Activated naive CD4-positive, alpha-beta T cell treated with anti-CD3 and anti-CD28 coated beads, Interleukin-2, amount 50 U/mL, for 72 hours (primary cell): ENCODE data around the gene EXOC1L. TPM values are rescaled to one million over a fixed set of nuclear protein-coding genes. Genes with fewer than 3 reads are reported as not detected.
"Not testable (repeated sequence)": the region's sequence is repeated elsewhere in the genome, so short reads cannot be mapped to it uniquely, and the experiment has no call there.

Experiments
- ATAC-seq, 2 donors: fragments of 150-1000 bp; cut with Tn5 transposase; 2 replicates each; pipeline ENCODE4 v1.10.0; 2021; ENCODE audit warnings: mild to moderate bottlenecking in 2 of 2, moderate library complexity in 2 of 2
- DNase-seq, 2 donors: peaks; one replicate each; pipeline ENCODE4 v3.0.0; 2021 to 2022; ENCODE audit warnings: low spot score in 2 of 2
- H3K27ac Mint-ChIP-seq, 2 donors: one replicate each; pipeline ENCODE4 v1.8.0; 2022; ENCODE audit warnings: mild to moderate bottlenecking in 2 of 2, mixed read lengths in 2 of 2
- H3K36me3 Mint-ChIP-seq, 2 donors: one replicate each; pipeline ENCODE4 v1.8.0; 2022; ENCODE audit warnings: mixed read lengths in 2 of 2
- H3K9me3 Mint-ChIP-seq, 2 donors: one replicate each; pipeline ENCODE4 v1.8.0; 2022; ENCODE audit warnings: mixed read lengths in 2 of 2
- total RNA-seq, 2 donors: library from RNA; stranded (reverse); gene quantifications; one replicate each; pipeline ENCODE4 v1.2.3, GENCODE V29; 2022

EXOC1L gene
- total RNA-seq, 2 donors from 2014 or later = not detected

DNA sequence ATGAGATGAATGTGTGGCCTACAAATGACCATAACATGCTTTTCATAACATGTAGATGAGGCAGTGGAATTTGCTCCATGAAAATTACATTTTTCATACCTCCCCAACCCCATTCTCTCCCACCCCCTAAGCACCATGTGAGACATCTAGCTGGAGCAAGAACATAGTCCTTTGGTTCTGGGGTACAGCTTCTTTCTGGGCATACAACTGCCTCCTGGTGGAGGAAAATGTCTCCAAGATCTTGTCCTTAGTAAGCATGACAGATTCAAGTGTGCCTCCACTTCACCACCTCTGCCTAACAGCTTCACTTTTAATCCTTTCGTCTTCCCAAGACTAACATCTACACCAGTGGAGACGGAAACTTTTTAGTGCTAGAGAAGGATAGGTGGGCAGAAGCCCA, 8.0 kb downstream of the EXOC1L start:
- ATAC-seq (no peak), DNase-seq (no peak)
- H3K9me3 Mint-ChIP-seq = no peaks in the 10 kb centered on the region
- no peak overlapping the region for H3K27ac Mint-ChIP-seq
- no peaks in the 10 kb centered on the region for H3K36me3 Mint-ChIP-seq

- DNase-seq (no peak), ATAC-seq (no peak)
- Mint-ChIP-seq H3K36me3 (no peaks in the 10 kb centered on the region), H3K27ac (no peak overlapping the region), H3K9me3 (no peaks in the 10 kb centered on the region)
Observed at GRCh38 chr4:55830048-55830447, 10.5 kb downstream of the EXOC1L start.

GRCh38 chr4:55830716-55831115, 11.1 kb downstream of the EXOC1L start:
- no peaks in the 10 kb centered on the region for H3K36me3 Mint-ChIP-seq
- DNase-seq = no peak
- no peak overlapping the region for H3K27ac Mint-ChIP-seq
- no peak for ATAC-seq
- H3K9me3 Mint-ChIP-seq = no peaks in the 10 kb centered on the region

GRCh38 chr4:55834086-55834795, 14.7 kb downstream of the EXOC1L start:
- peaks cover 0 to 11% of the 10 kb centered on the region in 2 donors for H3K36me3 Mint-ChIP-seq
- DNase-seq (no peak), ATAC-seq (no peak)
- H3K9me3 Mint-ChIP-seq = no peaks in the 10 kb centered on the region
- no peak overlapping the region for H3K27ac Mint-ChIP-seq

DNA sequence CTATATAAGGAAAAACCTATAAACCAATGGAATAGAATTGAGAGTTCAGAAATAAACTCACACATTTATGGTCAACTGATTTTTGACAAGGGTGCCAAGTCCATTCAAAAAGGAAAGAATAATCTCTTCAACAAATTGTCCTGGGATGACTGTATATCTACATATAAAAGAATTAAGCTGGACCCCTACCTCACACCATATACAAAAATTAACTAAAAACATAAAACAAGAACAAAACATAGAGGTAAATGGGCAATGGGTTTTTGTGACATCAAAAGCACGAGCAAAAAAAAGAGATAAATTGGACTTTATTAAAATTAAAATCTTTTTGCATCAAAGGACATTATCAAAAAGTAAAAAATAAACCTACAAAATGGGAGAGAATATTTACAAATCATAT, 18.3 kb downstream of the EXOC1L start:
- Mint-ChIP-seq H3K9me3 (no peaks in the 10 kb centered on the region), H3K27ac (no peak overlapping the region), H3K36me3 (peaks cover 0 to 11% of the 10 kb centered on the region in 2 donors)
- no peak for ATAC-seq
- no peak for DNase-seq

DNA sequence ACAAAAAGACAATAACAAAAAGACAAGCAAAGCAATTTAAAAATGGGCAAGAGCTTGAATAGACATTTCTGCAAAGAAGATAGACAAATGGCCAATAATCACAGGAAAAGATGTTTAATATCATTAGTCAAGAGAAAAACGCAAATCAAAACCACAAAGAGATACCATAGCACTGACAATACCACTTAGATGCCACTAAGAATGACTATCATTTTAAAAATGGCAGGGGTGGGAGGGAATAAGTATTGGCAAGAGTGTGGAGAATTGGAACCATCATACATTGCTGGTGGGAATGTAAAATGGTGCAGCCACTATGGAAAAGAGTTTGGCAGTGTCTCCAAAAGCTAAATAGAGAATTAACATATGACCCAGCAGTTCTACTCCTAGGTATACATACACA, 18.8 kb downstream of the EXOC1L start:
- DNase-seq (no peak), ATAC-seq (no peak)
- Mint-ChIP-seq H3K27ac (no peak overlapping the region), H3K9me3 (no peaks in the 10 kb centered on the region), H3K36me3 (peaks cover 0 to 11% of the 10 kb centered on the region in 2 donors)

GRCh38 chr4:55838952-55839351, 19.4 kb downstream of the EXOC1L start:
- H3K9me3 Mint-ChIP-seq = no peaks in the 10 kb centered on the region
- ATAC-seq = no peak
- H3K36me3 Mint-ChIP-seq = peaks cover 0 to 11% of the 10 kb centered on the region in 2 donors

GRCh38 chr4:55840956-55841355, 21.4 kb downstream of the EXOC1L start:
- H3K36me3 Mint-ChIP-seq = peaks cover 0 to 10% of the 10 kb centered on the region in 2 donors
- no peaks in the 10 kb centered on the region for H3K9me3 Mint-ChIP-seq
- ATAC-seq (no peak), DNase-seq (no peak)
- H3K27ac Mint-ChIP-seq = no peak overlapping the region

More at GRCh38 chr4:55838952-55839351, 19.4 kb downstream of the EXOC1L start:
- no peak overlapping the region for H3K27ac Mint-ChIP-seq
- DNase-seq = no peak

DNA sequence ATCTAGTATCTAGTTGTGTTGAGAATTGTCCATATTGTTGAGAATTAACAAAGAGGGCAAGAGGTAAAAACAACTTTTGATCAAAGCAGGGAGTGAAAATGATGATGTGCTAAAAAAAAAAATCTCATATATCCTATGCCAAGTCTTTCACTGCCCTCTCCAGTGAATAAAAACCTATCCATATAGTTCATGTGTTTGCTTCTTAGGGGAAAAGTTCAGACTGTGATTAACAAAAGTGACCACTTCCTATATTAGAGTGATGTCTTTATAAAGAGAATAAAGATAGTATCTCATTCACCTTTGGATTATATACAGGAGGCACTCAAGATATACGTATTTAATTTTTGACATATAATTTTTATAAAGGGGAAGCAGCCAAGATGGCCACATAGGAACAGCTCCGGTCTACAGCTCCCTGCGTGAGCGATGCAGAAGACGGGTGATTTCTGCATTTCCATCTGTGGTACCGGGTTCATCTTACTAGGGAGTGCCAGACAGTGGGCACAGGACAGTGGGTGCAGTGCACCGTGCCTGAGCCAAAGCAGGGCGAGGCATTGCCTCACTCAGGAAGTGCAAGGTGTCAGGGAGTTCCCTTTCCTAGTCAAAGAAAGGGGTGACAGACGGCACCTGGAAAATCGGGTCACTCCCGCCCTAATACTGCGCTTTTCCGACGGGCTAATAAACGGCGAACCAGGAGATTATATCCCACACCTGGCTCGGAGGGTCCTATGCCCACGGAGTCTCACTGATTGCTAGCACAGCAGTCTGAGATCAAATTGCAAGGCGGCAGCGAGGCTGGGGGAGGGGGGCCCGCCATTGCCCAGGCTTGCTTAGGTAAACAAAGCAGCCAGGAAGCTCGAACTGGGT, 22.0 kb downstream of the EXOC1L start:
- not testable (repeated sequence) for H3K27ac Mint-ChIP-seq, H3K36me3 Mint-ChIP-seq, H3K9me3 Mint-ChIP-seq, DNase-seq, ATAC-seq

DNA sequence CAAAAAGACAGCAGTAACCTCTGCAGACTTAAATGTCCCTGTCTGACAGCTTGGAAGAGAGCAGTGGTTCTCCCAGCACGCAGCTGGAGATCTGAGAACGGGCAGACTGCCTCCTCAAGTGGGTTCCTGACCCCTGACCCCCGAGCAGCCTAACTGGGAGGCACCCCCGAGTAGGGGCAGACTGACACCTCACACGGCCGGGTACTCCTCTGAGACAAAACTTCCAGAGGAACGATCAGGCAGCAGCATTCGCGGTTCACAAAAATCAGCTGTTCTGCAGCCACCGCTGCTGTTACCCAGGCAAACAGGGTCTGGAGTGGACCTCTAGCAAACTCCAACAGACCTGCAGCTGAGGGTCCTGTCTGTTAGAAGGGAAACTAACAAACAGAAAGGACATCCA, 22.7 kb downstream of the EXOC1L start:
- ATAC-seq, DNase-seq, H3K9me3 Mint-ChIP-seq, H3K36me3 Mint-ChIP-seq, H3K27ac Mint-ChIP-seq: not testable (repeated sequence)

GRCh38 chr4:55849724-55850123, 30.1 kb downstream of the EXOC1L start:
- ATAC-seq (no peak), DNase-seq (no peak)
- H3K36me3 Mint-ChIP-seq = peaks cover 6 to 9% of the 10 kb centered on the region in 2 donors
- no peak overlapping the region for H3K27ac Mint-ChIP-seq
- H3K9me3 Mint-ChIP-seq = peaks cover 0 to 4% of the 10 kb centered on the region in 2 donors

DNA sequence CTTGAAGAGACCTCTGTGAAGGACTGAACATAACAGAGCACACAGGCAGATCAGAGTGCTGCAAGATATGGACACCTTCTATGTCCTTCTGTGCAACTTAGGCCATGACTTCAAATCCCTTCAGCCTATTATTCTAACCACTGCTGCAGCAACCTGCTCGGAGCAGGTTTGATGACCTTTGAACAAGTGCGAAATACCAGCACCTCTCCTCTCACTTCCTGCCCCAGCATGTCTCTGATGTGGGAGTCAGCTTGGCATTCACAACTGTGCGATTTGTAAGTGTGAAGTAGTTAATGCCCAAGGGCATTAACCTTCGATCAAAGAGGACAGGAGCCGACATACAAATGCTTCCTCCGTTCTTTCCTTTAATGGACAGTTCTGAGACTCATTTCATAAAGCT, 32.3 kb downstream of the EXOC1L start:
- peaks cover 6 to 9% of the 10 kb centered on the region in 2 donors for H3K36me3 Mint-ChIP-seq
- peaks cover 0 to 4% of the 10 kb centered on the region in 2 donors for H3K9me3 Mint-ChIP-seq
- ATAC-seq = peak in 1 of 2 donors; percentile 52
- H3K27ac Mint-ChIP-seq = peak overlapping the region in 1 of 2 donors; percentile 14
- DNase-seq = peak in 1 of 2 donors; percentile 62

GRCh38 chr4:55853484-55854046, 34.0 kb downstream of the EXOC1L start, which contains the start of gene EXOC1:
EXOC1 (plus strand) TSS chr4:55853648; CDS start chr4:55858324, 4,676 bp downstream.
- Mint-ChIP-seq H3K9me3 (peaks cover 0 to 4% of the 10 kb centered on the region in 2 donors), H3K27ac (peak within 1 kb of the TSS in 1 of 2 donors; percentile 93), H3K36me3 (peaks cover 6 to 9% of the 10 kb centered on the region in 2 donors)
- ATAC-seq (peak; percentile 97 to 98), DNase-seq (peak; percentile 96 to 97)

GRCh38 chr4:55854129-55854528, 34.5 kb downstream of the EXOC1L start:
- Mint-ChIP-seq H3K9me3 (peaks cover 0 to 4% of the 10 kb centered on the region in 2 donors), H3K27ac (peak overlapping the region in 1 of 2 donors; percentile 93), H3K36me3 (peaks cover 6 to 9% of the 10 kb centered on the region in 2 donors)
- no peak for ATAC-seq
- DNase-seq = no peak

DNA sequence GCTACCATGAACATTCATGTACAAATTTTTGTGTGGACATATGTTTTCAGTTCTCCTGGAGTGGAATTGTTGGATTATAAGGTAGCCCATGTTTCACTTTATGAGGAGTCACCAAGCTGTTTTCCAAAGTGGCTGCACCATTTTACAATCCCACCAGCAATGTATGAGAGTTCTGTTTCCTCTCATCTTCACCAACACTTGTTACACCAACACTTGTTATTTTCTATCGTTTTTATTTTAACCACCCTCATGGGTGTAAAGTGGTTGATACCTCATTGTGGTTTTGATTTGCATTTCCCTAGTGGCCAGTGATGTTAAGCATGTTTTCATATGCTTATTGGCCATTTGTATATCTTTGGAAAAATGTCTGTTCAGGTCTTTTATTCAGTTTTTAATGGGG, 38.0 kb downstream of the EXOC1L start:
- DNase-seq = no peak
- H3K9me3 Mint-ChIP-seq = peaks cover 0 to 4% of the 10 kb centered on the region in 2 donors
- ATAC-seq = no peak
- no peak overlapping the region for H3K27ac Mint-ChIP-seq
- H3K36me3 Mint-ChIP-seq = peaks cover 4 to 6% of the 10 kb centered on the region in 2 donors

DNA sequence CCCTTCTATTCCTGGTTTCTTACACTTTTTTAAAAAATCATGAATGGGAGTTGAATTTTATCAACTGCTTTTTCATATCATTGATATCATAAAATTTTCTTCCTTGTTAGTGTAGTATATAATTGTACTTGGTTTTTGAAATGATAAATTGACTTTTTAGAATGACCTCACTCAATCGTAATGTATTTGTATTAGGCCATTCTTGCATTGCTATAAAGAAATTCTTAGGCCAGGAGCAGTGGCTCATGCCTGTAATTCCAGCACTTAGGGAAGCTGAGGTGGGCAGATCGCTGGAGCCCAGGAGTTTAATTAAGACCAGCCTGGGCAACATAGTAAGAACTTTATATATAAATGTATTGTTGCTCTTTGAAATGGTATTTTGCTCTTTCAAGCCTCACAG, 40.1 kb downstream of the EXOC1L start:
- Mint-ChIP-seq H3K36me3 (no peaks in the 10 kb centered on the region), H3K9me3 (no peaks in the 10 kb centered on the region), H3K27ac (no peak overlapping the region)
- DNase-seq = no peak
- no peak for ATAC-seq
